CD14-positive monocyte (primary cell): Measurements from ENCODE around the gene TUBGCP5. TPM values are rescaled to one million over a fixed set of nuclear protein-coding genes. Genes with fewer than 3 reads are reported as not detected.

ENCODE experiments used
- DNase-seq, 3 donors: peaks; one replicate each; pipeline ENCODE4 v3.0.0-alpha.2; 2011 to 2022
- H2AFZ ChIP-seq: 2 replicates; pipeline ENCODE4 v1.6.0; 2012; ENCODE audit warnings: mild to moderate bottlenecking, low read depth, low read length, inconsistent platforms; ENCODE audit not compliant: insufficient read depth, poor library complexity, severe bottlenecking
- H3K27ac ChIP-seq, 2 donors: 1 replicate in 1 of 2; 2 replicates in 1 of 2; pipeline ENCODE4 v1.5.1; 2012 to 2013; ENCODE audit warnings: low read length in 2 of 2, control low read depth in 1 of 2, inconsistent platforms in 1 of 2, low read depth in 1 of 2, mild to moderate bottlenecking in 1 of 2
- H3K27me3 ChIP-seq, 2 donors: one replicate each; pipeline versions ENCODE4 v1.6.0 to v1.6.1; 2011 to 2013; ENCODE audit warnings: low read length in 2 of 2; ENCODE audit not compliant: control insufficient read depth in 2 of 2, insufficient read depth in 2 of 2
- H3K36me3 ChIP-seq, 2 donors: replicated peaks in 1 of 2; 1 replicate in 1 of 2; 2 replicates in 1 of 2; pipeline versions ENCODE4 v1.5.1 to v1.6.1; 2012 to 2013; ENCODE audit warnings: low read length in 2 of 2, control low read depth in 1 of 2, inconsistent platforms in 1 of 2, mild to moderate bottlenecking in 1 of 2; ENCODE audit not compliant: insufficient read depth in 2 of 2, control insufficient read depth in 1 of 2
- H3K4me1 ChIP-seq, 2 donors: 1 replicate in 1 of 2; 2 replicates in 1 of 2; pipeline versions ENCODE4 v1.5.1 to v1.6.1; 2012 to 2013; ENCODE audit warnings: low read length in 2 of 2, control low read depth in 1 of 2, inconsistent platforms in 1 of 2, mild to moderate bottlenecking in 1 of 2, moderate library complexity in 1 of 2; ENCODE audit not compliant: insufficient read depth in 2 of 2, control insufficient read depth in 1 of 2
- H3K4me2 ChIP-seq: replicated peaks from 2 replicates; pipeline ENCODE3; 2012; ENCODE audit warnings: low read length, moderate library complexity, mild to moderate bottlenecking; ENCODE audit not compliant: poor library complexity, severe bottlenecking; ENCODE audit errors: extremely low read depth
- H3K4me3 ChIP-seq, 3 experiments: fragments of 200-600 bp in 1 of 3; sonication (generic) in 1 of 3; replicated peaks in 1 of 3; 1 replicate in 2 of 3; 2 replicates in 1 of 3; pipeline ENCODE4 v1.5.1; 2011 to 2013; ENCODE audit warnings: low read length in 3 of 3, mild to moderate bottlenecking in 3 of 3, control low read depth in 2 of 3, low read depth in 2 of 3, inconsistent platforms in 1 of 3, moderate library complexity in 1 of 3
- H3K79me2 ChIP-seq: 2 replicates; pipeline ENCODE4 v1.6.0; 2012; ENCODE audit warnings: mild to moderate bottlenecking, control low read depth, inconsistent platforms, low read length, moderate library complexity; ENCODE audit not compliant: insufficient read depth
- H3K9ac ChIP-seq: 2 replicates; pipeline ENCODE4 v1.6.0; 2017; ENCODE audit warnings: low read length, mild to moderate bottlenecking; ENCODE audit not compliant: insufficient read depth, poor library complexity, severe bottlenecking
- H3K9me3 ChIP-seq, 2 donors: replicated peaks in 1 of 2; 1 replicate in 1 of 2; 2 replicates in 1 of 2; pipeline versions ENCODE4 v1.5.1 to v1.6.1; 2012 to 2013; ENCODE audit warnings: low read length in 2 of 2, control low read depth in 1 of 2; ENCODE audit not compliant: control insufficient read depth in 1 of 2, insufficient read depth in 1 of 2
- H4K20me1 ChIP-seq: 2 replicates; pipeline ENCODE4 v1.6.0; 2012; ENCODE audit warnings: mild to moderate bottlenecking, low read length, control low read depth, moderate library complexity; ENCODE audit not compliant: insufficient read depth
- H3K27ac Mint-ChIP-seq, 7 donors: one replicate each; pipeline ENCODE4 v1.8.0; 2020; ENCODE audit warnings: mild to moderate bottlenecking in 7 of 7, mixed read lengths in 7 of 7, moderate library complexity in 6 of 7, inconsistent platforms in 2 of 7
- H3K27me3 Mint-ChIP-seq, 3 donors: one replicate each; pipeline ENCODE4 v1.8.0; 2021 to 2022; ENCODE audit warnings: low read depth in 3 of 3, mild to moderate bottlenecking in 3 of 3, mixed read lengths in 3 of 3, moderate library complexity in 3 of 3, inconsistent platforms in 1 of 3
- H3K36me3 Mint-ChIP-seq, 2 donors: one replicate each; pipeline ENCODE4 v1.8.0; 2020; ENCODE audit warnings: mixed read lengths in 2 of 2, inconsistent platforms in 1 of 2, mild to moderate bottlenecking in 1 of 2
- H3K4me1 Mint-ChIP-seq: one replicate; pipeline ENCODE4 v1.8.0; 2020; ENCODE audit warnings: mild to moderate bottlenecking, mixed read lengths
- H3K4me3 Mint-ChIP-seq, 2 donors: one replicate each; pipeline ENCODE4 v1.8.0; 2020; ENCODE audit warnings: mild to moderate bottlenecking in 2 of 2, mixed read lengths in 2 of 2, moderate library complexity in 1 of 2
- H3K9me3 Mint-ChIP-seq, 7 donors: one replicate each; pipeline ENCODE4 v1.8.0; 2020 to 2022; ENCODE audit warnings: mixed read lengths in 7 of 7, mild to moderate bottlenecking in 6 of 7, moderate library complexity in 6 of 7, inconsistent platforms in 2 of 7
- CTCF ChIP-seq: fragments of 200-600 bp; IDR thresholded peaks from one replicate; pipeline ENCODE4 v1.8.0; 2022; ENCODE audit warnings: antibody characterized with exemption, mild to moderate bottlenecking
- WGBS: methylation state at CpG from one replicate; pipeline ENCODE4 v1.1.5; 2013; ENCODE audit warnings: missing lambda C conversion rate; ENCODE audit not compliant: insufficient coverage; 5-methylcytosine and 5-hydroxymethylcytosine counted together
- intact Hi-C, 2 donors: fragments of 100-400 bp; cut with micrococcal nuclease; formaldehyde crosslinking; loops; one replicate each; pipeline versions ENCODE4 v1.15.0 to v1.15.1; 2023
- polyA plus RNA-seq, 3 donors: library from polyadenylated mRNA; depleted of rRNA in 1 of 3; unstranded in 2 of 3; stranded (reverse) in 1 of 3; fragments of 300-500 nt in 2 of 3; fragments of >200 nt in 1 of 3; fragmentation: Illumina TruSeq in 2 of 3; gene quantifications; 1 replicate in 2 of 3; 2 replicates in 1 of 3; pipeline ENCODE4 v1.2.3, GENCODE V29; 2012 to 2021

TUBGCP5 gene
- polyA plus RNA-seq, 3 donors, result 1.4 to 5.8 (median 1.8) TPM

GRCh38 chr15:23075927-23076326 is 36.6 kb upstream of the TUBGCP5 start:
- H3K4me3 Mint-ChIP-seq, result no peak overlapping the region
- peaks cover 26% of the 10 kb centered on the region for H3K4me1 Mint-ChIP-seq
- intact Hi-C loops, result no loop called here
- peaks cover 0 to 2% (median 0%) of the 10 kb centered on the region in 7 donors for H3K9me3 Mint-ChIP-seq
- Histone ChIP-seq H3K9ac (no peak overlapping the region), H3K27ac (no peak overlapping the region), H3K27me3 (peaks cover 0 to 4% of the 10 kb centered on the region in 2 donors), H3K36me3 (no peaks in the 10 kb centered on the region), H3K4me1 (peaks cover 18 to 25% of the 10 kb centered on the region in 2 donors), H3K79me2 (no peaks in the 10 kb centered on the region), H3K4me3 (no peak overlapping the region), H4K20me1 (no peaks in the 10 kb centered on the region), H3K4me2 (no peak overlapping the region), H3K9me3 (no peaks in the 10 kb centered on the region), H2AFZ (no peak overlapping the region)
- no peak for TF ChIP-seq CTCF
- 86% methylated on average over 3 of the region's 4 CpGs for WGBS
- H3K36me3 Mint-ChIP-seq, result no peaks in the 10 kb centered on the region
- H3K27me3 Mint-ChIP-seq, result peaks cover 0 to 8% (median 3%) of the 10 kb centered on the region in 3 donors
- DNase-seq, result no peak
- no peak overlapping the region for H3K27ac Mint-ChIP-seq

GRCh38 chr15:23074684-23075083 is 35.3 kb upstream of the TUBGCP5 start:
- H2AFZ ChIP-seq, result no peak overlapping the region
- no peaks in the 10 kb centered on the region for H3K79me2 ChIP-seq
- Mint-ChIP-seq H3K27me3 (peaks cover 0 to 8% (median 3%) of the 10 kb centered on the region in 3 donors), H3K4me3 (peak overlapping the region in 1 of 2 donors; percentile 56), H3K27ac (no peak overlapping the region), H3K4me1 (peaks cover 23% of the 10 kb centered on the region), H3K36me3 (no peaks in the 10 kb centered on the region), H3K9me3 (peaks cover 0 to 1% (median 0%) of the 10 kb centered on the region in 7 donors)
- peak overlapping the region in 1 of 3 experiments; percentile 34 for H3K4me3 ChIP-seq
- intact Hi-C loops, result no loop called here
- DNase-seq, result no peak
- peak overlapping the region; percentile 47 for H3K4me2 ChIP-seq
- no peak for TF ChIP-seq CTCF
- no peaks in the 10 kb centered on the region for H3K36me3 ChIP-seq
- H3K27me3 ChIP-seq, result peaks cover 0 to 4% of the 10 kb centered on the region in 2 donors
- peaks cover 9 to 16% of the 10 kb centered on the region in 2 donors for H3K4me1 ChIP-seq
- no peak overlapping the region for H3K27ac ChIP-seq
- no CpG with 5 or more reads among the region's 1 CpG for WGBS
- no peaks in the 10 kb centered on the region for H4K20me1 ChIP-seq
- H3K9ac ChIP-seq, result no peak overlapping the region
- H3K9me3 ChIP-seq, result no peaks in the 10 kb centered on the region
